GM20431 (cell line): ENCODE measurements around the gene DLAT.
"Not testable (repeated sequence)": the region's sequence is repeated elsewhere in the genome, so short reads cannot be mapped to it uniquely, and the experiment has no call there.

Source experiments
- in situ Hi-C: fragments of 300-500 bp; cut with MseI, MboI; formaldehyde crosslinking; loops from one replicate; pipeline ENCODE4 v1.15.0; 2020; ENCODE audit warnings: low sequenced_read_pairs; ENCODE audit not compliant: unreplicated experiment

The DLAT gene

GRCh38 chr11:112042961-112043304 is 17.7 kb downstream of the DLAT start:
- in situ Hi-C loops: no loop called here

DNA sequence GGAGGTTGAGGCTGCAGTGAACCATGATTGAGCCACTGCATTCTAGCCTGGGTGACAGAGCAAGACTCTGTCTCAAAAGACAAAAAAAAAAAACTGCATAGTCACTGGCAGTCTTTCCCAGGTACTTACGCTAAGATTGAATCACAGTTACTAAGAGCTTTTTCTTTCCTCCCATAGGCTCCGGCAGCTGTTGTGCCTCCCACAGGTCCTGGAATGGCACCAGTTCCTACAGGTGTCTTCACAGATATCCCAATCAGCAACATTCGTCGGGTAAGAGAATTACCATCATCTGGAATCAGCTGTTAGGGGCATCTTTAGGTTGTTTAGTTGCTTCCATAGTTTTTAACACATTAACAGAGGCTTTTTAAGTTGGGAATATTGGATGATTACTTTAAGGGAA is 19.8 kb downstream of the DLAT start:
- in situ Hi-C loops: no loop called here

GRCh38 chr11:112046647-112047046 is 21.4 kb downstream of the DLAT start:
- in situ Hi-C loops: not testable (repeated sequence)

- in situ Hi-C loops: not testable (repeated sequence)
Measured at GRCh38 chr11:112048256-112048655, 23.0 kb downstream of the DLAT start.

- in situ Hi-C loops: no loop called here
Measured at GRCh38 chr11:112049777-112050176, 24.6 kb downstream of the DLAT start.

DNA sequence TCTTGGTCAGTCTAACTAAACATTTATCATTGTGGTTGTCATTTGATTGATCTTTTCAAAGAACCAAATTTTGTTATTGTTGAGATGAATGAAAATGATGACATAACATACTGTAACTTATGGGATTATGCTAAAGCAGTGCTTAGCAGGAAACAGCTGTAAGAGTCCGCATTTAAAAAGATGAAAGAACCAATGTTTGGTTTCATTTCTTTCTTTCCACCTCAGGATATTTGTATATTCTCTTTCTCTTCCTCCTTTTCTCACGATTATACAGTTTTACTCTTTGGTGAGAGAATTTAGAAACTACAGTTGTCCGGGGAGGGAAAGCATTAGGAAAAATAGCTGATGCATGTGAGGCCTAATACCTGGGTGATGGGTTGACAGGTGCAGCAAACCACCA is 25.5 kb downstream of the DLAT start:
- in situ Hi-C loops: no loop called here

DNA sequence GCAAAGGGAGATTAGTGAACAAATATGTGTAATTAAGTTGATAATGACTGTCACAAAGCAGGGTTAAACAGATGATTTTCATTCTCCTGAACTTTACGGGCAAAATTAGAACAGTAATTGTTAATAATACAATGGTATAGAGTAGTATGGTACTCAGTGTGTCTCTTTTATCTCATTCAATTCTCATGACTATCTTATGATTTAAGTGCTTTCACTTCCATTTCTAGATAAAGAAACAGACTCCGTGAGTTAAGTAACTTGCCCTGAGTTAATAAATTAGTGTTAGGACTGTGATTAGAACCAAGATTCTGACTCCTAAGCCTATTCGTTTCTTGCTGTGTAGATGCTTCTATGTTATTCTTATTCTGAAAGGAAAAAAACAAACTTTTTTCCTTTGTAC is 26.6 kb downstream of the DLAT start:
- in situ Hi-C loops: no loop called here

- in situ Hi-C loops: no loop called here
Measured at GRCh38 chr11:112057170-112057569, 32.0 kb downstream of the DLAT start.

DNA sequence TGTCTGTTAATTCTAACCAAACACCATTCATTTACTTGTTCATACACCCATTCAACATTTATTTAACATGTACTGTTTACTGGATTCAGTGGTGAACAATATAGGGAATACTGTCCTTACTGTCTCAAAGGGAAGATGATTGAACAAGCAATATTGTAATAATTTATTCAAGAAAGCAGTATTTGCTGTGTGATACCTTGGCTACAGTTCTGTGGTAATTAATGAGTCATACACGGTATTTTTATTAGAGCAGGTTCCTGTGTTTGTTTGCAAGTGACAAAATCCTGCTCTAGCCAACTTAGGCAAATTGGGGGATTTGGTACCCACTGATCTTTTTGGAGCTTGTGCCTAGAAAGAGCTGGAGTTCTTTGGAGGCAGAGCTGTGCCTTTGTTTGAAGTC is 32.9 kb downstream of the DLAT start:
- in situ Hi-C loops: no loop called here

DNA sequence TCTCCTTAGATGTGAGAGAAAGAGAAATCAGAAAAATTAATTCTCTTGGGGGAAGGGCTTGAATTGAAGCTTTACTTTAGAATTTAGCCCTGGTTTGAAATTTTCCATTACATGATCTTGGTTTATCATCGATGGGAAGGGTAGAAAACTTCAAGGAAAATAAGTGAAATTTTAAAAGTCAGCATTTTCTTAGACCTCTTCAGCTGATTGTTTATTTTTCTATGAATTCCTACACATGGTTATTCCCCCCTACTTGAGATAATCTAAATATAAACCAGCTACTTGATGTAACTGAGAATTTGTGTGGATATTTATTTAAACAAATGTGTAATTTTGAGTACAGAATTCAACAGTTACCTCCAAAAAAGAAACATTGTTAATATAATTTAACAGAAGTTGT is 37.7 kb downstream of the DLAT start:
- in situ Hi-C loops: no loop called here

DNA sequence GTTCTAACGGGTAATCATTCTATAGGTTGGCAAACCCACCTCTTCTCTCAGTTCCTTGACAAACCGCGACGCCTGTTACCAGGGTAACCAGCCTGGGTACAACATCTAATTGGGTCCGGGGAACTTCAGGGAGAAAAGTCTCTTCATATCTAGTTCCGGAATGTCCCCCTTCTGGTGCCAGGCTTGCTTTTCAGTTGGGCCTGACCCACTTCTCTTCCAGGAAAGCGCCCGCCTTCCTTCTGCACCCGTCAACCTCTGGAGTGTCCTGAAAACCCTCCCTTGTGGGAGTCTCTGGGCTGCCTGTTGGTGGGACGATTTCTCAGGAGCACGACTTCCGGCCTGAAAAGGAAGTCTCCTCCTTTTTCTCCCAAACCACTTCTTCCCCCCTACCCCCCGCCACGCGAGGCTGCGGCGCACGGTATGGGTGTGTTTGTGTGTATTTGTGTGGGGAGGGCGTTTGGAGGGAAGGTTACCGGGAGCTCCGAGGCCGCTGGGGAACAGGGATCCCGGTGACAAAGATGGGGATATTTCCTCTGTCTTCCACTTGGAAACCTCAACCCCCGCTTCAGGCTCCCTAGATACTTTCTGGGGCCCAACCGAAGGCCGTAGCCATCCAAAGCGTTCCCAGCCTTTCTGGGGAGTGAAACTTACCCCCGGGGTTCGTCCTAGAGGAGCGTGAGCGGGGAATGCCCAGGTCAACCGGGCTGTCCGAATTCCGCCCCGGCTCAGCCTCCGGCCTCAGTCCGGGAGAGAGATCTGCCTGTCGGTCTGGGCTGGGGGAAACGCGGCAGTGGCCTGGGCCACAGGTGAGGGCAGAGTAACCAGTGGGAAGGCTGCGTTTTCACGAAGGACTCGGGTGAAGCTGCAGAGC is 49.0 kb downstream of the DLAT start, which contains the start of the genes NKAPD1 and PIH1D2:
NKAPD1 (plus strand) TSS at position 359 of the 871 bp plus-strand sequence. CDS start 1,276 bp downstream, outside the sequence.
PIH1D2 (minus strand) TSS at position 77 of the 871 bp plus-strand sequence. CDS start 843 bp downstream, outside the sequence.
- in situ Hi-C loops: no loop called here

DNA sequence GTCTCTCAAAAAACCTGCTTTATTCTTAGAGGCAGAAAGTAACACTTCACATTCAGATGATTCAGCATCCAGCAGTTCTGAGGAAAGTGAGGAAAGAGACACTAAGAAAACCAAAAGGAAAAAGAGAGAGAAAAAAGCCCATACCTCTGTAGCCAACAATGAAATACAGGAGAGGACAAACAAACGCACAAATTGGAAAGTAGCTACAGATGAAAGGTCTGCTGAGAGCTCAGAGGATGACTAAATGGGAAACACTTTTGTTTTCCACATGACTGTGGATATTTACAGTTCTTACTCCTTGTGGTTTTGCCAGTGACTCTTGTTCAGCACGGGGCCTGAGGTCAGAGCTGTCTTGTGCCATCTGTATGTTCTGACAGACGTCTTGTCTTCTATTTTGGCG is 57.5 kb downstream of the DLAT start:
- in situ Hi-C loops: no loop called here

DNA sequence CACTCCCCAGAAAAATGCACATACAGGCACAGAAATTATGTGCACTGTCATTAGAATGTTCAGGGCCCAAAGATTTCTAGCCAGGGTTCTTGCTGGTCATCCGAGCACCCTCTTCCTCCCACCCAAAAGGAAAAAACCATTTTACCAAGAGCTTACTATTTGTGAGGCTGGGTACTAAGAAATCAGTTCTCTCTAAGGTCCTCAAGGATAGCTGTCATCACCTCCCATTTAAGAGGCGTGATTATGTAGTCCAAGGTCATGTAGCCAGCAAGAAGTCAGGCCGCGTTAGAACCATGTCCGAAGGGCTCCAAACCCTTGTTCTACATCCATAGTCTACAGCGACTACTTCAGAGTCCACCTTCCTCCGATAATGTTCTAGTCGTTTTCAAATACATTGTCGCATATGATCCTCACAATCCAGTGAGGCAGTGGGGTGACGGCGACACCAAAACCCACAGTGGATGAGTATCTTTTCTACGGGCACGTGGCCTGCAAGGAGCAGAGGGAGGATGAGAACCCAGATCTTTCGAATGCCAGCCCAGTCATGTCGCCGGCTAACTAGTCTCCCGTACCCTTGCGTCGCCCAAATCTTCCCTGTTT is 60.7 kb downstream of the DLAT start:
- in situ Hi-C loops: no loop called here

DNA sequence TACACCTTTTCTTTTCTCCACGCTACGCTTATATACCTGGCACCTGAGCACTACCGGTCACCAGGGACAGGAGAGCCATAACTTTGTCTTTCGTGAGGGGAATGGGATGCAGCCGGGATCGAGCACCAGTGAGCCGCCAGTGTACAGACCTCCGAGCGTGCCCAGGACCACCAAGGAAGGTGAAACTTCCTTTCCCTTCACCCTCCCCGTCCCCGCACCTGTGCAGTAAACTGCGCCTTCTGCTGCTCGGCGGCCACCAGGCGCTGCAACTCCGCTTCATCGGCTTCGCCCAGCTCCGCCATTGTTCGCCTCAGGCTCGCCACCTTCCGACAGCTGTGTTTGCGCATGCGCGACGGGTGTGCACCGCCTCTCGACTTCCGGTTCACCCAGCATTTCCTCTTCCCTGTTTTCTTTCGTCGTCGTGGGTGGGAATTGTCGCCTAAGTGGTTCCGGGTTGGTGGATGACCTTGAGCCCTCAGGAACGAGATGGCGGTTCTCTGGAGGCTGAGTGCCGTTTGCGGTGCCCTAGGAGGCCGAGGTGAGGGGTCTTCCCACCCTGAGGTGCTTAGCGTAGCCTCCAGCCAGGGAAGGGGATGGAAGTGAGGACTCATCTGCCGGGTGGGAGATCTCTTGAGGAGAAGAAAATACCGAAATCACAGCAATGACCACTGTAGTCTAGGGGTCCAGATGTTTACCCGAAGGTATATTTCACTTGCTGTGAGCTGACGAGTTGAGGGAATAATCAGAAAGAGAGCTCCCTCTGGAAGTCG is 61.4 kb downstream of the DLAT start, which contains the start of the genes SDHD and TIMM8B:
SDHD (plus strand) TSS at position 452 of the 770 bp plus-strand sequence; CDS start at position 487, 35 bp downstream.
TIMM8B (minus strand) TSS at position 335 of the 770 bp plus-strand sequence; CDS start at position 302, 33 bp downstream.
- in situ Hi-C loops: no loop called here

DNA sequence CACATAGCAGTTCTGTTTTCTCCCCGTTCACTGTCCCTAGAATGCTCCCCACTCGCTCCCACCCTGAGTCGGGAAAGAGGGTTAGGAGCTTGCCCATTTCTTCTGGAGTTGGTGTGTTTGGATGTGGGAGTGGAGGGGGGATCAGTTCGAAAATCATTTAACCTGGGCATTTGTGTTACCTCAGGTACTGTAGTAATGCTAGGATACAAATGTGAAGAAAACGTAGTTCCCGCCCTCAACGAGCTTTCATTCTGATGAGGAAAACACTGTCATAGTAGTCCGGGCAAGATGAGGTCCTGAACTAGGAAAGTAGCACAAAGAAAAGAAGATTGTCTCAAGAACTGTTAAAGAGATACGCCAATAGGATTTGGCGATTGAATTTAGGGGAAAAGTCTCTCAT is 62.0 kb downstream of the DLAT start:
- in situ Hi-C loops: no loop called here

DNA sequence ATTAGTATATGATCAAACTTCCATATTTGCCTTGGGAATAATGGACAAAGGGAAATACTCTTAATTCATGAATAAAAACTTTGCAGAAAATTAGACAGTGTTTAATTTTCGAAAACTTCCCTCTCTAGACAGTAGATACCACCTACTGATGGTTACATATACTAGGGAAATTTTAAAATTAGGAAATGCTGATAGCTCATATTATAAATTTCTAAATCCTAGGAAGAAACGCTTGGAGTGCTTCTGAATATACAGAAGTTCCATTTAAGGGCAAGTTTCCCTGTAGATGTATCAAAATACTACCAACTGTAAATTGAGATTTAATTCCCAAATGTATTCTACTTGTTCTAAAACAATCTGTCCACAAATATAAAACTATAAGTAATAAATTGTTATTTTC is 70.1 kb downstream of the DLAT start:
- in situ Hi-C loops: not testable (repeated sequence)

GRCh38 chr11:112096194-112096593 is 71.0 kb downstream of the DLAT start:
- in situ Hi-C loops: no loop called here

DNA sequence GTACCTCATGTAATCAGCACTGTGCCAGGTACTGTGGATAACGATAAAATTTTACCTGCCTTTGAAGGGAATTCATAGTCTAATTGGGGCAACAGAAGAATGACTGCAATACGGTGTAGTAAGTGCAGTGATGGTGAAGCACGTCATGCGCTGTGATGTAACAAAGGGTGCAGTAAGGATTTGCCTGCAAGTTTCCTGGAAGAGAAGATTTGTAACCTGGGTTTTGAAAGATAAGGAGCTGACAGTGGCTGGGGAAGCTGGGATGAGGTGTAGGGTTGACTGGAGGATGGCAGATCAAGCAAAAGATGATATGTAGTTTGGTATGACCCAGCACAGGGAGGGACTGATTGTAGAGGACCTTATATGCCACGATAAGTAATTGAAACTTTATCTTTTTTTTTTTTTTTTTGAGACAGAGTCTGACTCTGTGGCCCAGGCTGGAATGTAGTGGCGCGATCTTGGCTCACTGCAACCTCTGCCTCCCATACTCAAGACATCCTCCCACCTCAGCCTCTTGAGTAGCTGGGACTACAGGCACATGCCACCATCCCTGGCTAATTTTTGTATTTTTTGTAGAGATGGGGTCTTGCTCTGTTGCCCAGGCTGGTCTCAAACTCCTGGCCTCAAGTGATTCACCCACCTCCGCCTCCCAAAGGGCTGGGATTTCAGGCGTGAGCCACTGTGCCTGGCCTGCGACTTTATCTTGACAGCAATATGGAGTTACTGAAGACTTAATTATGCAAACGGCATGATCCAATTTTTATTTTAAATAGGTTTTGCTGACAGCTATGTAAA is 72.7 kb downstream of the DLAT start:
- in situ Hi-C loops: no loop called here

- in situ Hi-C loops: no loop called here
Measured at GRCh38 chr11:112100462-112100861, 75.3 kb downstream of the DLAT start.

DNA sequence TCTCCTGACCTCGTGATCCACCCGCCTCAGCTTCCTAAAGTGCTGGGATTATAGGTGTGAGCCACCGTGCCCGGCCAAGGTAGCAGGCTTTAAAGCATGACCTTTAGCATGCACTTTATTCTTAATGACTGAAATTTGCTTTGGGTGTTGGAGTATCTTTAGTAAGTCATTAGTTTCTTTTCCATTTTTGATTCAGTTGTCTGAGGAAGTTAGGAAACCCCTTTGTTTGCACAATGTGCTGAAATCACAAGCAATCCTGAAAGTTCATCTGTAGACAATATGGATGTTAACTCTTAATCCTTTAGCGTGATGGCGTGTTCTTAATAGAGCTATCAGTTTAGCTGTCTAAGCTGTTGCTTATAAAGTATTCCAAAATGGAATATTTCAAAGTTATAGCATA is 78.2 kb downstream of the DLAT start:
- in situ Hi-C loops: no loop called here
